Measurements from ENCODE around the gene MORN5.

The MORN5 gene

DNA sequence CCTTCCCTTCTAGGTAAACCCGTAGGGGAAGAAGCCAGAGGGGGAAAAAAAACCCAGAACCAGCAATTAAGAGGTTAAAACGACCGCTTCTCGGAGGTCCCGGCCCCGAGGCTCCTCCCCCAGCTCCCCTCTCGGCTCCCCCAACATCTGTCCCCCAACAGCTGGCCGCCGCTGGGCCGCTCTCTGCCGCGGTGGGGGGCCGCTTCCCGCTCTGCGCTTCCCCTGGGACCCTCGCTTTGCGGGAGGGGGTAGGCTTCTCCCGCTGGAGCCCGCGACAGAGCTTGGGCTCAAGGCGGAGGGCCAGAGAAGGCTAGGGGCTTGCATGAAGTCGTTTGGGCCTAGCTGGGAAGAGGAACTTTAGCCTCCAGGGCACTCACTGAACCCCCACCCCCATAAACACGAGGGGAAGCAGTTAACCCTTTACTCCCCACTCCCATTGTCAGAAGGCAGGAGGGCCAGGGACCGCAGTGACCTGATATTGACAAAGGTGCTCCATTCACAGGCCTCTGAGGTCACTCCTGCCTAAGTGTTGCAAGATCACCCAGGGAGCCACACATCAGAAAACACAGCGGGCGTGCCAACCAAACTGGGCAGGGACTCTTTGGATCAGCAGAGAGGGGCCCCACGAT is 61.6 kb downstream of the MORN5 start:
- TF ChIP-seq POLR2AphosphoS5 (IDR thresholded peaks at IDR 0.05; ENCODE audit: low read depth, low read length) (no peak), POLR2A (IDR thresholded peaks at IDR 0.05; ENCODE audit: low read depth, low read length) (no peak), POU2F2 (IDR thresholded peaks at IDR 0.05; ENCODE audit: low read depth, low read length) (no peak), SPI1 (IDR thresholded peaks at IDR 0.05; ENCODE audit: low read depth, low read length) (no peak), TAF1 (IDR thresholded peaks at IDR 0.05; ENCODE audit: low read depth, low read length) (no peak), PAX5 (IDR thresholded peaks at IDR 0.05; ENCODE audit: insufficient read depth, low read length, severe bottlenecking) (no peak)
- FAIRE-seq (no peak), DNase-seq (ENCODE audit: insufficient read length, low spot score) (no peak)

DNA sequence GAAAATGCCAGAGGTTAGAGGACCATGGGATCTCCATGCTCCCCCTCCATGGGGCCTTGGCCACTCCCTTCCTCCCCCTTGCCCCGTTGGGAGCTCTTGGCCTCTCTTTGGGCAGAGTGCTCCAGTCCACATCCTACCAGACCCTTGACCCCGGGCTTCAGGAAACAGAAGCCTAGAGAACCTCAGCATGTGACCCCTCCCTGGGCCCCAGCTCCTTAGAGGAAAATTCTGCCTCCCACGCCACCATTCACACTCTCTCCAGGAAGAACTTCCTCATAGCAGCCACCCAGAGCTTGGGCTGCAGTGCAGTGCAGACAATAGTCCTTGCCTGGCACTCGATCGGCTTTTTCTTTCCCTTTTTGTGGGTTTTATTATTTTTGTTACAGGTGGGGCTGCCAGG is 63.1 kb downstream of the MORN5 start:
- TF ChIP-seq SPI1 (IDR thresholded peaks at IDR 0.05; ENCODE audit: low read depth, low read length) (no peak), PAX5 (IDR thresholded peaks at IDR 0.05; ENCODE audit: insufficient read depth, low read length, severe bottlenecking) (no peak), TAF1 (IDR thresholded peaks at IDR 0.05; ENCODE audit: low read depth, low read length) (no peak), POLR2A (IDR thresholded peaks at IDR 0.05; ENCODE audit: low read depth, low read length) (no peak), POLR2AphosphoS5 (IDR thresholded peaks at IDR 0.05; ENCODE audit: low read depth, low read length) (no peak)
- FAIRE-seq (no peak), DNase-seq (ENCODE audit: insufficient read length, low spot score) (no peak)

DNA sequence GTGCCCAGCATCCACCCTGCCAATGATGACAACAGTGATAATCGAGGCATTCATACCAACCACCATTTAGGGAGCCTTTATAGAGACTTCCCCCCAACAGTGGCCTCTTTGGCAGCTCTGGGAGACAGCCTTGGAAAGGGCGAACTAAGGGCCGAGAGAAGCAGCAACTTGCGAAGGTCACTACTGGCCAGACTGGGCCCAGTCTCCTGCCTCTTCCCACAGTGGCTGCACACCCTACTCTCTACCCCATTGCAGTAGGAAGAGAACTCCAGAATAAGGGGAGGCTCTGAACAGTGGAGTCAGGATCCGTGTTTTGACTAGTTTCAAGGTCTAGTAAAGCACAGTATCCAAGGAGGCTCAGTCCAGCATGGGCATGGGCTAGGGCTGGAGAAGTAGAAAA is 63.7 kb downstream of the MORN5 start:
- no peak for TF ChIP-seq POU2F2 (IDR thresholded peaks at IDR 0.05; ENCODE audit: low read depth, low read length)
- TF ChIP-seq PAX5 (IDR thresholded peaks at IDR 0.05; ENCODE audit: insufficient read depth, low read length, severe bottlenecking): no peak
- TF ChIP-seq TAF1 (IDR thresholded peaks at IDR 0.05; ENCODE audit: low read depth, low read length): no peak
- no peak for TF ChIP-seq POLR2AphosphoS5 (IDR thresholded peaks at IDR 0.05; ENCODE audit: low read depth, low read length)
- no peak for TF ChIP-seq SPI1 (IDR thresholded peaks at IDR 0.05; ENCODE audit: low read depth, low read length)
- no peak for TF ChIP-seq POLR2A (IDR thresholded peaks at IDR 0.05; ENCODE audit: low read depth, low read length)
- DNase-seq (ENCODE audit: insufficient read length, low spot score) (no peak), FAIRE-seq (no peak)

DNA sequence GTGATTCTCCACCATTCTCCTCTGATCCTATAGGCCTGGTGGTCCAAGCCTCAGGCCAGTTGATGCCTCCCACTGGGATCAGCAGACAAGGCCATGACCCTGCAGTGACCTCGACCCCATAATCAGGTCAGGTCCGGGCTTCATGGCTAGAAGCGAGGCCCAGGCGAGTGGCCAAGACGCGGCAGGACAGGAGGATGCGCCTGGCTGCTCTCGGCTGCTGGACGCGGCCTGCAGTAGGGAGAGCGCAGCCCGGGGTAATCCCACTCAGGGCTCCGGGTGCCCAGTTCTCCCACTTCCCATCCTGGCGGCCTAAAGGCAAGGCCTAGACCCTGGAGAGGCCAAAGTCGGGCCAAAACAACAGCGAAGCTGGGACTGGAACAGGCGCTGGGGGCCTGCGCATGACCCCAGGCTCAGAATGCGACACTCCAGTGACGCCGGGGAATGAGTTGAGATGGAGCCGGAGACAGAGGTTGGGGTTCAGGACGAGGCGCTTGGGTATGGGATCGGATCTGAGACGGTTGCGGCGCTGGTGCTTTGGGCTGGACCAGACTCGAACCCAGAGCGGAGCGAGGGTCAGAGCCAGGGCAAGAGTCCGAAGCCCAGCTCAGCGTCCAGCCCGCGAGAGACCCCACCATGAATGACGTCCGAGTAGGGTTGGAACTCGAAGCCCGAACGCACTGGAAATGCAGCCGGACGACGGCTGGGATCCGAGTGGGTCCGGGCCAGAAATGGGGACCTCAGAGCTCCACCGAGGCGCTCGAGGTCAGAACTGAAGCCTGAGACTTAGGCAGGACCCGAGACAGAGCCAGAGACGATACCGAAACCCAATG is 65.8 kb downstream of the MORN5 start:
- no peak for DNase-seq (ENCODE audit: insufficient read length, low spot score)
- FAIRE-seq: no peak
- TF ChIP-seq POLR2A (IDR thresholded peaks at IDR 0.05; ENCODE audit: low read depth, low read length) (no peak), SPI1 (IDR thresholded peaks at IDR 0.05; ENCODE audit: low read depth, low read length) (no peak)

GRCh38 chr9:122226142-122226757 is 66.5 kb downstream of the MORN5 start:
- TF ChIP-seq PAX5 (IDR thresholded peaks at IDR 0.05; ENCODE audit: insufficient read depth, low read length, severe bottlenecking) (no peak), POLR2A (IDR thresholded peaks at IDR 0.05; ENCODE audit: low read depth, low read length) (no peak), TAF1 (IDR thresholded peaks at IDR 0.05; ENCODE audit: low read depth, low read length) (no peak), SPI1 (IDR thresholded peaks at IDR 0.05; ENCODE audit: low read depth, low read length) (no peak)
- DNase-seq (ENCODE audit: insufficient read length, low spot score): no peak
- no peak for FAIRE-seq

- DNase-seq (ENCODE audit: insufficient read length, low spot score): no peak
- TF ChIP-seq SPI1 (IDR thresholded peaks at IDR 0.05; ENCODE audit: low read depth, low read length) (no peak), PAX5 (IDR thresholded peaks at IDR 0.05; ENCODE audit: insufficient read depth, low read length, severe bottlenecking) (no peak), POLR2A (IDR thresholded peaks at IDR 0.05; ENCODE audit: low read depth, low read length) (no peak), POLR2AphosphoS5 (IDR thresholded peaks at IDR 0.05; ENCODE audit: low read depth, low read length) (no peak), POU2F2 (IDR thresholded peaks at IDR 0.05; ENCODE audit: low read depth, low read length) (no peak), TAF1 (IDR thresholded peaks at IDR 0.05; ENCODE audit: low read depth, low read length) (no peak)
- no peak for FAIRE-seq
Observed at GRCh38 chr9:122226758-122227574, 67.3 kb downstream of the MORN5 start.

GRCh38 chr9:122227575-122227900 is 67.8 kb downstream of the MORN5 start:
- no peak for TF ChIP-seq PAX5 (IDR thresholded peaks at IDR 0.05; ENCODE audit: insufficient read depth, low read length, severe bottlenecking)
- no peak for DNase-seq (ENCODE audit: insufficient read length, low spot score)
- no peak for FAIRE-seq

DNA sequence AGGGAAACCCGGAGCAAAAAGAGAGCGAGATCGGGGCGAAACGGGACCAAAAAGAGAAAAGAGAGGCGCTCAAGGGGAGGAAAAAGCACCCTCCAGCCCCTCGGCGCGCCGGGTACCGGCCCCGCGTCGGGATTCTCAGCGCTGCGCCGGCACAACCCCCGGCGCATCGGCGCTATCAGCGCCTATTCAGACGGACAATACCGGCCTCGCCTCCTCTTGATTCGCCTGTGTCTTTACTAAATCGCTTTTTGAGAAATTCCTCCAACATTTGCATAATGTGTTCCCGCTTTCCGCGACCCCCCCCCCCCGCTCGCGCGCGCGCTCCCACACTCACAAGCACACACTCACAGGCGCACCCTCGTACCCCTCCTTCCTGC is 68.5 kb downstream of the MORN5 start:
- FAIRE-seq (no peak), DNase-seq (ENCODE audit: insufficient read length, low spot score) (no peak)
- TF ChIP-seq POU2F2 (IDR thresholded peaks at IDR 0.05; ENCODE audit: low read depth, low read length) (no peak), TAF1 (IDR thresholded peaks at IDR 0.05; ENCODE audit: low read depth, low read length) (no peak), POLR2AphosphoS5 (IDR thresholded peaks at IDR 0.05; ENCODE audit: low read depth, low read length) (no peak), SPI1 (IDR thresholded peaks at IDR 0.05; ENCODE audit: low read depth, low read length) (no peak), PAX5 (IDR thresholded peaks at IDR 0.05; ENCODE audit: insufficient read depth, low read length, severe bottlenecking) (no peak), POLR2A (IDR thresholded peaks at IDR 0.05; ENCODE audit: low read depth, low read length) (no peak)

- FAIRE-seq (no peak), DNase-seq (ENCODE audit: insufficient read length, low spot score) (peak; percentile 42)
- TF ChIP-seq TAF1 (IDR thresholded peaks at IDR 0.05; ENCODE audit: low read depth, low read length): no peak
- TF ChIP-seq PAX5 (IDR thresholded peaks at IDR 0.05; ENCODE audit: insufficient read depth, low read length, severe bottlenecking): peak; percentile 31
Observed at GRCh38 chr9:122228568-122229484, 69.1 kb downstream of the MORN5 start, which contains the start of gene LHX6. TSS of gene LHX6 (minus strand) at chr9:122228957. CDS start at chr9:122228740, 217 bp downstream.

Measured in GM12891 (cell line).